ENCODE data around the gene TRIM40.

Gene TRIM40, protein sequence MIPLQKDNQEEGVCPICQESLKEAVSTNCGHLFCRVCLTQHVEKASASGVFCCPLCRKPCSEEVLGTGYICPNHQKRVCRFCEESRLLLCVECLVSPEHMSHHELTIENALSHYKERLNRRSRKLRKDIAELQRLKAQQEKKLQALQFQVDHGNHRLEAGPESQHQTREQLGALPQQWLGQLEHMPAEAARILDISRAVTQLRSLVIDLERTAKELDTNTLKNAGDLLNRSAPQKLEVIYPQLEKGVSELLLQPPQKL

DNA sequence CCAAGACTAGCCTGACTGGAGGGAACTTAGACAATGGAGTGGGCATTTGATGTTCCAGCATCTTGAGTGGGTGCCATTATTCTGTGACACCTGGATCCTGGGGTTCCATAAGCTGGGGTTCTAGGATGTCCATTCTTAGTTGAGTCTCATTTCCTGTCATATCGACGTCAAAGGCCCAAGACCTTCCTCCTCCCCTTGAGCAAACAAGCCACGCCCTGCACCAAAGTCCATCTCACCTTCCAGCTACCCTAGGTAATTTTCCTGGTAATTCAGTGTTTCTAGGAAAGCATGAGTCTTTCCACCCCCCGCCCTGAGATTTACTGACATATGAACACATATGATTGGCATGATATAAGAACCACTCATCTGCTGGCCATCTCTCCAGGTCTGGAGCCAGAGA lies at the start of gene TRIM40:
Gene TRIM40 (plus strand): TSS at position 384 of the 400 bp plus-strand sequence. CDS start 897 bp downstream, outside the sequence.
- DNase-seq (ENCODE audit: extremely low spot score) = no peak
- ChIA-PET CTCF (no interaction called here), POLR2A (no interaction called here)
- TF ChIP-seq ZNF384 (IDR thresholded peaks at IDR 0.05) (no peak), ELF4 (IDR thresholded peaks at IDR 0.05) (no peak), L3MBTL2 (conservative IDR thresholded peaks at IDR 0.05) (no peak), TARDBP (IDR thresholded peaks at IDR 0.05) (no peak), FOXM1 (IDR thresholded peaks at IDR 0.05; ENCODE audit: borderline replicate concordance) (no peak), FOXA1 (IDR thresholded peaks at IDR 0.05) (no peak), HDGF (IDR thresholded peaks at IDR 0.05; ENCODE audit: borderline replicate concordance) (no peak), ARNT (IDR thresholded peaks at IDR 0.05) (no peak), SUZ12 (IDR thresholded peaks at IDR 0.05) (no peak), BHLHE40 (IDR thresholded peaks at IDR 0.05; ENCODE audit: borderline replicate concordance) (no peak), LEF1 (IDR thresholded peaks at IDR 0.05; ENCODE audit: borderline replicate concordance) (no peak), FOXK2 (IDR thresholded peaks at IDR 0.05) (no peak), CTBP1 (IDR thresholded peaks at IDR 0.05; ENCODE audit: borderline replicate concordance) (no peak), NFRKB (IDR thresholded peaks at IDR 0.05) (no peak), SP1 (IDR thresholded peaks at IDR 0.05) (no peak)
- TF ChIP-seq, protein P1, sequence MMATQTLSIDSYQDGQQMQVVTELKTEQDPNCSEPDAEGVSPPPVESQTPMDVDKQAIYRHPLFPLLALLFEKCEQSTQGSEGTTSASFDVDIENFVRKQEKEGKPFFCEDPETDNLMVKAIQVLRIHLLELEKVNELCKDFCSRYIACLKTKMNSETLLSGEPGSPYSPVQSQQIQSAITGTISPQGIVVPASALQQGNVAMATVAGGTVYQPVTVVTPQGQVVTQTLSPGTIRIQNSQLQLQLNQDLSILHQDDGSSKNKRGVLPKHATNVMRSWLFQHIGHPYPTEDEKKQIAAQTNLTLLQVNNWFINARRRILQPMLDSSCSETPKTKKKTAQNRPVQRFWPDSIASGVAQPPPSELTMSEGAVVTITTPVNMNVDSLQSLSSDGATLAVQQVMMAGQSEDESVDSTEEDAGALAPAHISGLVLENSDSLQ (IDR thresholded peaks at IDR 0.05) = no peak

DNA sequence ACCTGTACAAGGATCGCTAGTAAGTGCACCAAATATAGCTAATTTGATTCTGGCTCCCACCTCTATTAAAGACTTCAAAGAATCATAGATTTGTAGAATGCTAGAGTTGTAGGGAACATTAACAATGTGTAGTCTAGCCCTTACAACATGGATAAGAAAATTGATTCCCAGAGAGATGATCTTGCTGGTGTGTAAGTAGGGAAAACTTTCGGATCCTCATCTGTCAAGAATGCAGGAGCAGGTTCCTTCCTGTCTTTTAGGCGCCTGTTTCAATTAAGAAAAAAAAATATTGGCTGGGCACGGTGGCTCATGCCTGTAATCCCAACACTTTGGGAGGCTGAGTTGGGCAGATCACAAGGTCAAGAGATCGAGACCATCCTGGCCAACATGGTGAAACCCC lies 48.1 kb upstream of the TRIM40 start:
- POLR2A ChIA-PET = interaction anchor here (1.7 to 2.5 kb wide), 2 partner anchors 14 to 27 kb away, joined by 8 to 11 read pairs; partner anchors contain the start of gene POLR1H
- TF ChIP-seq HDGF (IDR thresholded peaks at IDR 0.05; ENCODE audit: borderline replicate concordance) (no peak), SUZ12 (IDR thresholded peaks at IDR 0.05) (no peak), TARDBP (IDR thresholded peaks at IDR 0.05) (no peak), FOXK2 (IDR thresholded peaks at IDR 0.05) (no peak), FOXA1 (IDR thresholded peaks at IDR 0.05) (no peak), L3MBTL2 (conservative IDR thresholded peaks at IDR 0.05) (no peak), BHLHE40 (IDR thresholded peaks at IDR 0.05; ENCODE audit: borderline replicate concordance) (no peak), NFRKB (IDR thresholded peaks at IDR 0.05) (no peak)
- TF ChIP-seq, protein P1 (IDR thresholded peaks at IDR 0.05) = no peak
- CTCF ChIA-PET = no interaction called here
- no peak for DNase-seq (ENCODE audit: extremely low spot score)

DNA sequence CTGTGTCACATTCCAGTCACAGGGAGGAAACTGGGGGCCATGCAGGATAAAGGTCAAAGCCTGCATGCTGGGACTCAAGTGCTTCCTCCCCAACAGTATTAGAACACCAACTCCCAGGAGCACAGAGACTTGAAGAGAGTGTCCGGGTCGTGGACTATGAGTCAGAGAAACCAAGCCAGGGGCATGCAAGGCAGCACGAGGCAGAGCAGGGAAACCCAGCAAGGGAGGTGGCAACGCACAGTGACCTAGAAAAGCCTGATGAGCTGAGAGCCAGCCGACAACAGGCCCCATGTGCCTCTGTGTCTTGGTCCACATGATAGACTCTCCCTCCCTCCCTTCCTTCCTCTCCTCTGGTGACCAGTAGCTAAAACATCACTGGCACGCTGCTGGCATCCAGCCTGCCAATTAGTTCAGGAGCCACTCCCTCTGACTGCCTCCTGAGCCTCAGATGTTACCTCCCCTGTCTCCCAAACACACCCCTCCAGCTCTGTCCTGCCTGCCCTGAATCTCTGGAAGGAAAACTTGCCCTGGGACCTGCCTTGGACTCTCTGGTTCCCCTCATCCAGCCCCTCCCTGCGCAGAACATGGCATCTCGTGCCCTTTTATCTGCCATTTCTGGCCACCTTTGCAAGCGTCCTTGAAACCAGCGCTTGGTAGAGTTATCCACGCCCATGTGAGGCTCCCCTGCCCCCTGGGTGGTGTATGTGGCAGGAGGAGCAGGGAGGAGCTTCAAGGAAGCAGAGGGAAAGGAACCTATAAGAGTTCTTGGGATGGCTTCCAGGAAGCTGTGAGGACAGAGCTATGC lies 44.2 kb upstream of the TRIM40 start:
- ChIA-PET CTCF (interaction anchor here (0.6 kb wide), 1 partner anchor 249 kb away, joined by 4 read pairs; no protein-coding TSS in a partner anchor), POLR2A (interaction anchor here (0.6 to 0.7 kb wide), 2 partner anchors 10 to 12 kb away, joined by 3 to 4 read pairs; no protein-coding TSS in a partner anchor)
- DNase-seq (ENCODE audit: extremely low spot score) = no peak
- TF ChIP-seq TARDBP (IDR thresholded peaks at IDR 0.05) (no peak), FOXA1 (IDR thresholded peaks at IDR 0.05) (no peak), CTBP1 (IDR thresholded peaks at IDR 0.05; ENCODE audit: borderline replicate concordance) (no peak), HDGF (IDR thresholded peaks at IDR 0.05; ENCODE audit: borderline replicate concordance) (no peak), BHLHE40 (IDR thresholded peaks at IDR 0.05; ENCODE audit: borderline replicate concordance) (no peak)

DNA sequence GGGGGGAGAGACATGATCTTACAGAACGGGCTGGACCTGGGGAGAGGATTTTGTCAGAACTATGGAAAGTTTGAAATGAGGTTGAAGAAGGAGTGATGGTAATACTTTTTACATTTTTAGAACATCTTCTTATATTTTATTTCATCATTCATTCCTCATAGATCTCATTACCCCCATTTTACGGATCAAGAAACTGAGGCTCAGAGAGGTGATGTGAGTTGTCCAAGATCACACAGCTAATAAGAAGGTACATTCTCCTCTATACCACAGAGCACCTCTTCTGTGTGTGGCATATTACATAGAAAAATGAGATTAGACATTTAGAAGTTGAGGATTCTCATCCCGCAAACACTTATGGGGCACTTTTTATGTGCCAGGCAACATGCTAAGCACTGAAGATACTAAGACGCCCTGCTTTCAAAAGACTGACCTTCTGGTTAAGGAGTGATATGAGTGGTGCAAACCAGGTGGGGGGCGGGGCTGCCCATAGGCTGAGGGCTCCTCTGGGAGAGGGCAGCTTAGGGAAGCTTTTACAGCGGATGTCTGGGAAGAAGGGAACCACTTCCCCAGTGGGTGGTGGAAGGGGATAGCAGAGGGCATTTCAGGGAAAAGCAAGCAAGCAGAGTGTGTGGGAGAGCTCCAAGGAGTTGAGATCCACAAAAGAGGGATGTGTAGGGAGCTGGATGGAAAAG lies 42.9 kb upstream of the TRIM40 start:
- no peak for TF ChIP-seq TARDBP (IDR thresholded peaks at IDR 0.05)
- TF ChIP-seq ZNF384 (IDR thresholded peaks at IDR 0.05) = no peak
- TF ChIP-seq SP1 (IDR thresholded peaks at IDR 0.05) = no peak
- ChIA-PET CTCF (interaction anchor here (0.6 to 1.3 kb wide), 3 partner anchors 9 to 250 kb away, joined by 4 to 5 read pairs (median 4); no protein-coding TSS in a partner anchor), POLR2A (interaction anchor here (0.9 to 1.4 kb wide), 2 partner anchors 9 to 233 kb away, joined by 3 to 6 read pairs; partner anchors contain the start of gene TRIM39)
- DNase-seq (ENCODE audit: extremely low spot score) = no peak

DNA sequence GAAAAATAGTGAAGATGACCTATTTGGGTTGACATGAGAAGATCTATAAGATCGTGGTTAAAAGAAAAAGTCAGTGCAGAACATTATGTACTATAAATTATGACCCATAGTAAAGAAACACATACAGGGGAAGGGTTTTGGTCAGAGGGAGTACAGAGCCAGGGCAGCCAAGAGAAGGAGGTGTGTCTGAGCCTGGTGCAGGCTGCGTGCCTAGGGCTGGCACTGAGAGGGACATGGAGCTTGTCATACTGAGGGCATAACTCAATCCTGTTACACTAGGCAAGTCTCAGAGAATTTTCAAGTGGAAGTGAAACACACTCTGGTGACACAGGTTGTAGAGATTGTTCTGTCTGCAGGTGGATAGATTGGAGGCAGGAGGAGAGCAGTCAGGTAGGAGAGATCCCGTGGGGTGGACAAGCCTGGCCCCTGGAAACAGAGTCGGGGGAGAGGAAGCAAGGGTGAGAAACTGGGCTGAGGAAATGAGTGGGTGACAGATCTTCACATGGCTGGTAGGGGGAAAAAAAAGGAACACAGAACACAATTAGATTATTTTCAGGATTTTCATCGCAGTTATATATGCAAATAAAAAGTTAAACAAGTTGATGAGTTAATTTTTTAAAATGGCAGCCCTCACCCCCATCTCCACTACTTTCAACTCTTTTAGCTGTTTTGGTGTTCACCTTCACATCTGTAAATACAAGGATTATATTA lies 41.8 kb upstream of the TRIM40 start:
- DNase-seq (ENCODE audit: extremely low spot score) = no peak
- ChIA-PET POLR2A (interaction anchor here (0.9 to 1.4 kb wide), 2 partner anchors 8 to 232 kb away, joined by 3 to 6 read pairs; partner anchors contain the start of gene TRIM39), CTCF (interaction anchor here (1.3 kb wide), 1 partner anchor 37 kb away, joined by 3 read pairs; no protein-coding TSS in a partner anchor)
- no peak for TF ChIP-seq SUZ12 (IDR thresholded peaks at IDR 0.05)
- TF ChIP-seq ZNF384 (IDR thresholded peaks at IDR 0.05) = no peak
- no peak for TF ChIP-seq TARDBP (IDR thresholded peaks at IDR 0.05)
- no peak for TF ChIP-seq L3MBTL2 (conservative IDR thresholded peaks at IDR 0.05)
- no peak for TF ChIP-seq ARNT (IDR thresholded peaks at IDR 0.05)
- TF ChIP-seq, protein P1 (IDR thresholded peaks at IDR 0.05) = no peak
- TF ChIP-seq ELF4 (IDR thresholded peaks at IDR 0.05) = no peak
- no peak for TF ChIP-seq FOXM1 (IDR thresholded peaks at IDR 0.05; ENCODE audit: borderline replicate concordance)
- no peak for TF ChIP-seq BHLHE40 (IDR thresholded peaks at IDR 0.05; ENCODE audit: borderline replicate concordance)
- TF ChIP-seq FOXA1 (IDR thresholded peaks at IDR 0.05) = no peak
- no peak for TF ChIP-seq HDGF (IDR thresholded peaks at IDR 0.05; ENCODE audit: borderline replicate concordance)
- TF ChIP-seq NFRKB (IDR thresholded peaks at IDR 0.05) = no peak
- TF ChIP-seq CTBP1 (IDR thresholded peaks at IDR 0.05; ENCODE audit: borderline replicate concordance) = no peak
- no peak for TF ChIP-seq FOXK2 (IDR thresholded peaks at IDR 0.05)
- TF ChIP-seq LEF1 (IDR thresholded peaks at IDR 0.05; ENCODE audit: borderline replicate concordance) = no peak
- TF ChIP-seq SP1 (IDR thresholded peaks at IDR 0.05) = no peak
